Measurements from ENCODE around the gene SLCO2A1.

The SLCO2A1 gene

GRCh38 chr3:133878518-133878917 lies 151.2 kb downstream of the SLCO2A1 start:
- POLR2A ChIA-PET (ENCODE audit: low non-redundant PET) = no interaction called here
- no peak for DNase-seq (ENCODE audit: low spot score)
- no peak overlapping the region for H3K27ac ChIP-seq
- TF ChIP-seq CTCF (conservative IDR thresholded peaks at IDR 0.05; ENCODE audit: low read depth) = no peak
- CTCF ChIA-PET = interaction anchor here (0.5 kb wide), 1 partner anchor 231 kb away, joined by 4 read pairs; no protein-coding TSS in a partner anchor

All from RWPE1 (cell line).